A549 (cell line): ENCODE results near the gene MYORG.
"Not testable (repeated sequence)": the region's sequence is repeated elsewhere in the genome, so short reads cannot be mapped to it uniquely, and the experiment has no call there.

Experiments
- CTCF ChIP-seq: fragments of >200 bp; sonication (Bioruptor Twin); formaldehyde crosslinking; IDR thresholded peaks from 3 replicates; pipeline ENCODE4 v1.5.1; 2016
- EP300 ChIP-seq, 2 experiments: fragments of >200 bp; sonication (Bioruptor Twin); formaldehyde crosslinking; IDR thresholded peaks; 2 replicates in 1 of 2; 3 replicates in 1 of 2; pipeline ENCODE4 v1.6.1; 2016 to 2017
- PBX3 ChIP-seq: IDR thresholded peaks from 2 replicates; pipeline ENCODE4 v1.6.1; 2012
- POLR2A ChIP-seq: IDR thresholded peaks from 2 replicates; pipeline ENCODE4 v1.6.1; 2012; ENCODE audit warnings: mild to moderate bottlenecking, low read length

GRCh38 chr9:34368796-34369195 lies 7.9 kb downstream of the MYORG start:
- not testable (repeated sequence) for TF ChIP-seq PBX3; POLR2A; EP300 (IDR thresholded peaks at IDR 0.05); CTCF
